Measurements from ENCODE around the gene SLC43A2. TPM values are rescaled to one million over a fixed set of nuclear protein-coding genes. Genes with fewer than 3 reads are reported as not detected.

SLC43A2 gene
- total RNA-seq, 1 experiment from 2014 or later = 3.3 TPM

DNA sequence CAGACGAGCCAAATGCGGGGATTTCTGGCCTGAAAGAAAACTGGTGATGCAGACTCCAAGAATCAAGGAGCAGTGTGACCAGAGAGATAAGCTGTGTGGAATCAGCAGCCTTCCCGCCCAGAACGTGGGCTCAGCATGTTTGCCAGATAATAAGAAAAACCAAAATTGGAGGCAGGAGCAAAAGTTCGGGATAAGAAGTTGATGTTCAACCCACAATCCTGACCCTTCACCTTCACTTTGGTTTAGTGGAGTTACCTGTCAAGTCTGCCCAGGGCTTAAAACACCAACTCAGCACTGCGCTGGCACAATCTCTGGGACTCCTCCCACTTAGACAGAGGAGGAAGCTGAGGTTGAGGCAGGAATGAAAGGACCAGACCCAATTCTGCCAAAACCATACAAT, 3.1 kb downstream of the SLC43A2 start:
- CTCF ChIA-PET = no interaction called here
- peaks cover 16% of the 10 kb centered on the region for H3K36me3 Mint-ChIP-seq (ENCODE audit: insufficient read depth, unreplicated experiment)
- intact Hi-C loops (cut with micrococcal nuclease; ENCODE audit: unreplicated experiment) = no loop called here
- no peak overlapping the region for H3K4me3 Mint-ChIP-seq (ENCODE audit: low read depth, unreplicated experiment)
- H3K27ac Mint-ChIP-seq (ENCODE audit: unreplicated experiment) = no peak overlapping the region
- BruUV-seq (replicated peaks) = no TSS peak
- H3K27me3 Mint-ChIP-seq (ENCODE audit: unreplicated experiment) = peaks cover 24% of the 10 kb centered on the region
- H3K9me3 Mint-ChIP-seq (ENCODE audit: low read depth, unreplicated experiment) = no peaks in the 10 kb centered on the region
- no peak for DNase-seq
- TF ChIP-seq, protein P1, sequence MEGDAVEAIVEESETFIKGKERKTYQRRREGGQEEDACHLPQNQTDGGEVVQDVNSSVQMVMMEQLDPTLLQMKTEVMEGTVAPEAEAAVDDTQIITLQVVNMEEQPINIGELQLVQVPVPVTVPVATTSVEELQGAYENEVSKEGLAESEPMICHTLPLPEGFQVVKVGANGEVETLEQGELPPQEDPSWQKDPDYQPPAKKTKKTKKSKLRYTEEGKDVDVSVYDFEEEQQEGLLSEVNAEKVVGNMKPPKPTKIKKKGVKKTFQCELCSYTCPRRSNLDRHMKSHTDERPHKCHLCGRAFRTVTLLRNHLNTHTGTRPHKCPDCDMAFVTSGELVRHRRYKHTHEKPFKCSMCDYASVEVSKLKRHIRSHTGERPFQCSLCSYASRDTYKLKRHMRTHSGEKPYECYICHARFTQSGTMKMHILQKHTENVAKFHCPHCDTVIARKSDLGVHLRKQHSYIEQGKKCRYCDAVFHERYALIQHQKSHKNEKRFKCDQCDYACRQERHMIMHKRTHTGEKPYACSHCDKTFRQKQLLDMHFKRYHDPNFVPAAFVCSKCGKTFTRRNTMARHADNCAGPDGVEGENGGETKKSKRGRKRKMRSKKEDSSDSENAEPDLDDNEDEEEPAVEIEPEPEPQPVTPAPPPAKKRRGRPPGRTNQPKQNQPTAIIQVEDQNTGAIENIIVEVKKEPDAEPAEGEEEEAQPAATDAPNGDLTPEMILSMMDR (IDR thresholded peaks at IDR 0.05; ENCODE audit: unreplicated experiment) = no peak
- H3K4me1 Mint-ChIP-seq (ENCODE audit: low read depth, unreplicated experiment) = no peaks in the 10 kb centered on the region

- TF ChIP-seq, protein P1 (IDR thresholded peaks at IDR 0.05; ENCODE audit: unreplicated experiment) = no peak
- intact Hi-C loops (cut with micrococcal nuclease; ENCODE audit: unreplicated experiment) = no loop called here
- H3K27ac Mint-ChIP-seq (ENCODE audit: unreplicated experiment) = no peak overlapping the region
- H3K4me3 Mint-ChIP-seq (ENCODE audit: low read depth, unreplicated experiment) = no peak overlapping the region
- DNase-seq = no peak
- H3K9me3 Mint-ChIP-seq (ENCODE audit: low read depth, unreplicated experiment) = no peaks in the 10 kb centered on the region
- peaks cover 19% of the 10 kb centered on the region for H3K27me3 Mint-ChIP-seq (ENCODE audit: unreplicated experiment)
- CTCF ChIA-PET = interaction anchor here (0.5 kb wide), 1 partner anchor 9 kb away, joined by 10 read pairs; no protein-coding TSS in a partner anchor
- no TSS peak for BruUV-seq (replicated peaks)
- H3K36me3 Mint-ChIP-seq (ENCODE audit: insufficient read depth, unreplicated experiment) = peaks cover 16% of the 10 kb centered on the region
- no peaks in the 10 kb centered on the region for H3K4me1 Mint-ChIP-seq (ENCODE audit: low read depth, unreplicated experiment)
Observed at GRCh38 chr17:1625053-1625452, 3.6 kb downstream of the SLC43A2 start.

DNA sequence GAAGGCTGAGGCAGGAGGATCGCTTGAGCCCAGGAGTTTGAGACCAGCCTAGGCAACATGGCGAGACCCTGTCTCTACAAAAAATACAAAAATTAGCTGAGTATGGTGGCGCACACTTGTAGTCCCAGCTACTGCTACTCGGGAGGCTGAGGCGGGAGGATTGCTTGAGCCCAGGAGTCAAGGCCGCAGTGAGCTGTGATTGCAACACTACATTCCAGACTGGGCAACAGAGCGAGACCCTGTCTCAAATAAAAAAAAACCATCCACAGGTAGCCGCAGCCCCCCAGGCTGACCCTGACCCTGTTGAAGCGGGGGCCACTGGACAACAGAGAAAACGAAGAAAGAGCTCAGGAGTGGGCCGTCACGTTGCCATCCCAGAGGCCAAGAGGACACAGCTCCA, 4.0 kb downstream of the SLC43A2 start:
- H3K36me3 Mint-ChIP-seq (ENCODE audit: insufficient read depth, unreplicated experiment) = peaks cover 15% of the 10 kb centered on the region
- BruUV-seq (replicated peaks) = no TSS peak
- intact Hi-C loops (cut with micrococcal nuclease; ENCODE audit: unreplicated experiment) = no loop called here
- H3K4me3 Mint-ChIP-seq (ENCODE audit: low read depth, unreplicated experiment) = no peak overlapping the region
- no peaks in the 10 kb centered on the region for H3K9me3 Mint-ChIP-seq (ENCODE audit: low read depth, unreplicated experiment)
- no peak for DNase-seq
- TF ChIP-seq, protein P1 (IDR thresholded peaks at IDR 0.05; ENCODE audit: unreplicated experiment) = no peak
- CTCF ChIA-PET = interaction anchor here (0.5 kb wide), 1 partner anchor 9 kb away, joined by 10 read pairs; no protein-coding TSS in a partner anchor
- H3K27me3 Mint-ChIP-seq (ENCODE audit: unreplicated experiment) = peaks cover 14% of the 10 kb centered on the region
- no peak overlapping the region for H3K27ac Mint-ChIP-seq (ENCODE audit: unreplicated experiment)
- H3K4me1 Mint-ChIP-seq (ENCODE audit: low read depth, unreplicated experiment) = no peaks in the 10 kb centered on the region

DNA sequence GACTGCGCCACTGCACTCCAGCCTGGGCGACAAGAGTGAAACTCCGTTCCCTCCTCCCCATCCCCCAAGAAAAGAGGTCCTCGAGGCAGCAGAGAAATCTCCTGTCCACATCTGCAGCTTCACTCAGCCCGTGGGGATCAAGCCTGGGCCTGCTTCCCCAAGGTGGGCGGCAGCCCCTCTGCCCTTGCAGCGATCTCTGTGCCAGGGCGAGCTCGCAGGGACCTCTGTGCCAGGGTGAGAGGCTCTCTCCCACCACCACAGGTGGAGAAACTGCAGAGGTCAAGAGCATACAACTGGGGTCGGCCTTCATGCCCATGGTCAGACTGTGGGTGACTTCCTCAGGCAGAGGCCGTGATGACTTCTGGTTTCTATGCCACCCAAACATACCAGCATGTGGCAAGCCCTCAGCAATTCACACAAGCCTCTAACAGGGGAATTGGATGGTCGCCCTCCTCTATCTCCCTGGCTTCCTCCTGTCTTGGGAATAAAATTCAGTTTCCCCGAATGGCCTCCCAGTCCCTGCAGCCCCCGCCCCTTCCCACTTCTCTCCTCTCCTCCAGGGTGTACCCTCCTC, 5.5 kb downstream of the SLC43A2 start:
- no TSS peak for BruUV-seq (replicated peaks)
- Mint-ChIP-seq H3K4me1 (ENCODE audit: low read depth, unreplicated experiment) (no peaks in the 10 kb centered on the region), H3K9me3 (ENCODE audit: low read depth, unreplicated experiment) (no peaks in the 10 kb centered on the region), H3K27ac (ENCODE audit: unreplicated experiment) (no peak overlapping the region), H3K36me3 (ENCODE audit: insufficient read depth, unreplicated experiment) (peaks cover 2% of the 10 kb centered on the region), H3K27me3 (ENCODE audit: unreplicated experiment) (peaks cover 13% of the 10 kb centered on the region), H3K4me3 (ENCODE audit: low read depth, unreplicated experiment) (no peak overlapping the region)
- intact Hi-C loops (cut with micrococcal nuclease; ENCODE audit: unreplicated experiment) = no loop called here
- CTCF ChIA-PET = no interaction called here
- TF ChIP-seq, protein P1 (IDR thresholded peaks at IDR 0.05; ENCODE audit: unreplicated experiment) = no peak
- DNase-seq = no peak

Measured in Calu3 (cell line).